Mucosa of gallbladder (tissue), 1 donor: ENCODE data around the gene DOCK4. TPM values are rescaled to one million over a fixed set of nuclear protein-coding genes. Genes with fewer than 3 reads are reported as not detected.

Experiments
- DNase-seq: peaks from one replicate; pipeline ENCODE4 v3.0.0-alpha.2; 2020; ENCODE audit warnings: low spot score
- total RNA-seq: library from RNA; stranded (reverse); gene quantifications from one replicate; pipeline ENCODE4 v1.2.1, GENCODE V29; 2021
- donor health status: DM: no; HTN: no; CAD: no.

The DOCK4 gene
- total RNA-seq, 1 donor from 2014 or later: 26.1 TPM

DNA sequence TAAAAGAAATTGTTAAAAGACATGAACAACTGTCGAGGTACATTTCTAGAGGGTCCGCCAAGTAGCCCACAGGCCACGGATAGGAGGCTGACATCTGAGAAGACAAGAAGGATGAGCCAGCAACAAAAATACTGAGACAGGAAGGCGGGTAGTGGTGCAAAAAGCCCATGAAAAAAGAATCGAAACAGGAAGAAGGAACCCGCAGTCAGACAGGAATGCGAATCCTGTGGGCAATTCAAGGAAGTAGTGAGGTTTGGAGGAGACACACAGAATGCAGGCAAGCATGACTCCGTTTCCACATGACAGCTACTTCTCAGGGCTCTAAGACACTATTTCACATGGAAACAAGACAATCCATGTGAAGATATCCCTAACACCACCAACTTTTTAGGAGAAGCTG lies 125.2 kb downstream of the DOCK4 start:
- peak; percentile 20 for DNase-seq

- peak; percentile 28 for DNase-seq
These were observed 125.8 kb downstream of the DOCK4 start for GRCh38 chr7:112080441-112080840.

- no peak for DNase-seq
These were observed 126.5 kb downstream of the DOCK4 start for GRCh38 chr7:112079673-112080072.

DNA sequence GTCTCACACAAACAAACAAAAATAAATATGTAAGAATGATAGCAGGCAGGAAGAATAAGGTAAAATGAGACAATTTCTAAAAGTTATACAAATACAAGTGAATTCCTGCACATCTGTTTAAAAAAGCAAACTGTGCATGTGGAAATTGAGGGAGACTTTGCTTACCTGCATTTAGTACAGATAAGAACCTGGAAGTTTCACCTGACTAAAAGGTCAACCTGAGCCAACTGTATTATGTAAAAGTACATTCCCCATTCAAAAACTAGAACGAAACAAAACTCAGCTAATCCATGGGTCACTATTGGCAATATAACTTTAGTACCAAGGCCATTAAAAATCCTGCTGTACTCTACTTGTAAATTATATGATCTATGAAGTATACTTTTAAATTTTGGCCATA lies 127.1 kb downstream of the DOCK4 start:
- no peak for DNase-seq

GRCh38 chr7:112076324-112076723 lies 129.9 kb downstream of the DOCK4 start:
- DNase-seq: no peak

- DNase-seq: no peak
These were observed 131.7 kb downstream of the DOCK4 start for GRCh38 chr7:112074464-112074863.

DNA sequence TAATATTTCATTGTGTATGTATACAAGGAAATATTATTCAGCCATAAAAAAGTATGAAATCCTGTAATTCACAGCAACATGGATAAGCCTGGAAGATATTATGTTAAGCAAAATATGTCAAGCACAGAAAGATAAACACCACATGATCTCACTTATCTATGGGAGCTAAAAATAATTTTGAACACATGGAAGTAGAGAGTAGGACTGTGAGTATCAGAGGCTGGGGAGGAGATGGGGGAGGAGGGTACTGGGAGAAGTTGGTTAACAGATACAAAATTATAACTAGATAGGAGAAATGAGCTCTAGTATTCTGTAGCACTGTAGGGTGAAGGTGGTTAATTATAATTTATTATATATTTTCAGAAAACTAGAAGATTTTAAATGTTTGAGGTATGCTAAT lies 132.7 kb downstream of the DOCK4 start:
- DNase-seq: no peak

DNA sequence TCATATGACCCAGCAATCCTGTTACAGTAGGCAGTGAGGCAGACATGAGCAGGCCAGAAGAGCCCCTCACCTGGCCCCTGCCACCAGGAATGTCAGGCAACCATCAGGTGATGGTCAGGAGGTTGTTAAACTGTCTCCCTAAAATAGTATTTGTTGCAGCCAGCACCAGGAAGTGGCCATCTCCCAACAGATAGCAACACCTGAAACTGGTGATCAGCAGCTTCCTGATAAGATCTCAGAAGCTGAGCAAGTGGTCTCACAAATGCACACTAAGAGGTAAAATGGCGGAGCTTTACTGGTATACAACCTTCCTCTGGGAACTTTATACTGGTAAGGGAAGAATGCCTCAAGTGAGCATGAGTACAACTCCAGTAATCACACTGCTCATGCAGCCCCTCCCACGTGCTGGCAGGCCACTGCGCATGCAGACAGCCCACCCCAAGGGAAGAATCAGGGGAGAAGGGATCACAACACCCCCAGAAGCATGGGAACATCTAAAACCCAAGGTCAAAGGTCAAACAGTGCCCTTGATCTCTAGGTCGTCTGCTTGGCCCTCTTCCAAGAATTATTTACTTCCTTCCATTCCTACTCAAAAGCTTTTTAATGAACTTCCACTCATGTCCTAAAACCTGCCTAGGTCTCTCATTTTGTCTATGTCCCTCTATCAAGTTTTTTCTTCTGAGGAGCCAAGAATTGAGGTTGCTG lies 133.5 kb downstream of the DOCK4 start:
- no peak for DNase-seq

DNA sequence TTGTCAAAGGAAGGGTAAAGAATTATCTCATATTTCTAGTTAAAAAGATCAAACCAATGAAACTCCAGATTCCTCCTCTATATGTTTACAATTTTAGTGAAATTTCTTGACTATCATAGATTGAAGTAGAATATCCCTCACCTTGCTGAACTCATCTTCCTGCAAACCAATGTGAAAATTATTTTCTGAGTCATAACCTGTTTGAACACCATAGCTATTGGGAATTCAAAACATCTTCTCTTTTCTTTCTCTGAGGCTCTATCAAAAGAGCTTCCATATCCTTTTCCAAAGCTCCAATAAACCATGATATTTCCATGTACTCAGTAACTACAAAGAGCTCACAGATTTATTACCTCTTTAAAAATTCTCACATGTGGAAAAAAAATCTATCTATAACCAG lies 134.3 kb downstream of the DOCK4 start:
- no peak for DNase-seq

GRCh38 chr7:112070674-112071256 lies 135.4 kb downstream of the DOCK4 start:
- DNase-seq: no peak

GRCh38 chr7:112069879-112070321 lies 136.3 kb downstream of the DOCK4 start:
- DNase-seq: no peak

- DNase-seq: no peak
These were observed 137.2 kb downstream of the DOCK4 start for GRCh38 chr7:112068967-112069366.

GRCh38 chr7:112067632-112068540 lies 138.3 kb downstream of the DOCK4 start:
- DNase-seq: no peak

- DNase-seq: no peak
These were observed 139.0 kb downstream of the DOCK4 start for GRCh38 chr7:112067200-112067599.

- DNase-seq: no peak
These were observed 140.4 kb downstream of the DOCK4 start for GRCh38 chr7:112065758-112066157.

GRCh38 chr7:112064627-112065385 lies 141.4 kb downstream of the DOCK4 start:
- no peak for DNase-seq

- no peak for DNase-seq
These were observed 142.2 kb downstream of the DOCK4 start for GRCh38 chr7:112063974-112064373.

DNA sequence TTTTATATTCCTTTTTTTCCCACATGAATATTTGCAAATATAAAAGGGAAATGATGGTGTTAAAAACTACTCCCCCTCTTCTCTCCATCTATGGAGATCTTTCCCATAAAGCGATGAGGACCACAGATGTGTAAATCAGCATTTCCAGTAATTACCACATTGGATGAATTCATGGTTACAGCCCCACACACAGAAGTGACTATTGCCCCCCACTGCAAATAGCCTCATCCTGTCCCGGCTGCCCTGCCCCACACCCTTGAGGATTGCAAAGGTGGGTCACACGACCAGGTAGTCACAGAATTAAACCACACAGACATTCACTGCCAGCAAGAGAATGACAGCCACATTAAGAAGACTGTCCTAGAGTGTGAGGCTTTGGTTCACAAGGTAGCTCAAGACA lies 145.1 kb downstream of the DOCK4 start:
- no peak for DNase-seq

- no peak for DNase-seq
These were observed 145.6 kb downstream of the DOCK4 start for GRCh38 chr7:112060625-112061024.

DNA sequence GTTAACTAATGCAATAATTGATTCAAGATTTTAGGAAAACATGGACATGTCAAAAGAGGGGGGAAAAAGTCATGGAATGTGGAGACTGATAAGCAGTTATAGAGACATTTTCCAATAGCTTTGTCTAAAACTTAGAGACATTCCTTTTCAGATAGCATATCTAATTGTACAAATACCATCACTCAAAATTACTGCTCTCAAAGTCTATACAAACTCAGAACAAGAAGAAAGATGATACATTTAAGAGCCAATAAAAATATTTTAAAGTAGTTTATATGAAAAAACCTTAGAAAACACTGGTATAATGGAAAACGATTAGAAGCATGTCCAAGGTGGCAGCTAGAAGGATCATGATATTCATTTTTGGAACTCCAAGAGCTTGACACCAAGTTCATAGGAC lies 146.5 kb downstream of the DOCK4 start:
- DNase-seq: no peak

DNA sequence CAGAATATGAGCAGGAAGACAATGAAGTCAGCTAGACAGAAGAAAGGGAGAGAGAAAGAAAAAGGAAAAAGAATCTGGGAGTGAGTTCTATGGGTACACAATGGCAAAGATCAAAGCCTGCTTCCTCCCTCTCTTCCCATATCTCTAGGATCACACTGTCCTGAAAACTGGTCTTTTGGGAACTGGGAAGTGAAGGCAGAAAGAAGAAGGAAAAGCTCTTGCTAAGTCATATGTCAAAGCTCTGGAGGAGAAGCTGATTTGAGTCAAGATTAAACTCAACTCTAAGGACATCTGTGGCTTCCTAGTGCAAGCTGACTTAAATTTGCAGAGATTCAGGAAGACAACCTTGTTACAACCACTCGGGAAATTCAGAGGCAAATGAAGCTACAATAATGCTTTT lies 147.5 kb downstream of the DOCK4 start:
- DNase-seq: no peak

DNA sequence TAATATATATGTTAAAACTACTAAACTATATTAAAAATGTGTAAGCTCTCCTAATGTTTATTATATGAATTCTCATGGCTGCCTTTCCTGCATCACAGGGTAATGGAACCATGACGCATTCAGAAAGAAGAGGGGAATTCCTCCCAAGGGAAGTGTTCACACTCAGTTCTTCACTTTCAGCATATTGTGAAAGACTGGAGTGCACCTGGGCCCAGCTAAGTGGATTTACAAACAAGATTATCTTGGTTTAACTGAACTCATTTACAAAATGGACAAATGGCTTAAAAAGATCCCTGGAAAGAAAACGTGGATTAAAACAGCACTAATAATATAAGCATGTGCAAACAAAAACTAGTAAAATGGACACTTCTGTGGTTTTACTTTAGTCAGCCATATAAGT lies 149.8 kb downstream of the DOCK4 start:
- DNase-seq: no peak
